Measurements from ENCODE around the gene CSNK1A1.
A peak's percentile ranks its signal among the peaks of the same experiment; 100 is the strongest.
"Not testable (repeated sequence)": the region's sequence is repeated elsewhere in the genome, so short reads cannot be mapped to it uniquely, and the experiment has no call there.

CSNK1A1 gene

GRCh38 chr5:149456597-149457392 lies 94.4 kb downstream of the CSNK1A1 start:
- DNase-seq (ENCODE audit: low spot score) (peak; percentile 45), FAIRE-seq (no peak)

- peak; percentile 91 for FAIRE-seq
- peak; percentile 97 for DNase-seq (ENCODE audit: low spot score)
These were observed 95.3 kb downstream of the CSNK1A1 start for GRCh38 chr5:149455889-149456409.

GRCh38 chr5:149453618-149454415 lies 97.4 kb downstream of the CSNK1A1 start:
- FAIRE-seq (no peak), DNase-seq (ENCODE audit: low spot score) (no peak)

- DNase-seq (ENCODE audit: low spot score) (peak; percentile 96), FAIRE-seq (peak; percentile 71)
These were observed 98.3 kb downstream of the CSNK1A1 start for GRCh38 chr5:149452665-149453617.

GRCh38 chr5:149452007-149452664 lies 99.1 kb downstream of the CSNK1A1 start:
- peak; percentile 99 for DNase-seq (ENCODE audit: low spot score)
- FAIRE-seq = peak; percentile 88

- peak; percentile 33 for DNase-seq (ENCODE audit: low spot score)
- no peak for FAIRE-seq
These were observed 101.0 kb downstream of the CSNK1A1 start for GRCh38 chr5:149450199-149450598.

GRCh38 chr5:149448831-149449714 lies 102.2 kb downstream of the CSNK1A1 start:
- DNase-seq (ENCODE audit: low spot score) = peak; percentile 21
- no peak for FAIRE-seq

- DNase-seq (ENCODE audit: low spot score) (no peak), FAIRE-seq (no peak)
These were observed 102.8 kb downstream of the CSNK1A1 start for GRCh38 chr5:149448431-149448830.

GRCh38 chr5:149447373-149448367 lies 103.6 kb downstream of the CSNK1A1 start:
- no peak for FAIRE-seq
- no peak for DNase-seq (ENCODE audit: low spot score)

GRCh38 chr5:149446794-149447193 lies 104.4 kb downstream of the CSNK1A1 start:
- DNase-seq (ENCODE audit: low spot score); FAIRE-seq: not testable (repeated sequence)

GRCh38 chr5:149445739-149446369 lies 105.4 kb downstream of the CSNK1A1 start:
- peak; percentile 99 for DNase-seq (ENCODE audit: low spot score)

GRCh38 chr5:149445343-149445738 lies 105.9 kb downstream of the CSNK1A1 start:
- DNase-seq (ENCODE audit: low spot score) = no peak
- no peak for FAIRE-seq

More at GRCh38 chr5:149445739-149446369, 105.4 kb downstream of the CSNK1A1 start:
- peak; percentile 92 for FAIRE-seq

GRCh38 chr5:149444430-149444829 lies 106.8 kb downstream of the CSNK1A1 start:
- DNase-seq (ENCODE audit: low spot score); FAIRE-seq: not testable (repeated sequence)

- DNase-seq (ENCODE audit: low spot score) (no peak), FAIRE-seq (no peak)
These were observed 108.0 kb downstream of the CSNK1A1 start for GRCh38 chr5:149443210-149443609.

- FAIRE-seq (no peak), DNase-seq (ENCODE audit: low spot score) (peak; percentile 64)
These were observed 108.6 kb downstream of the CSNK1A1 start for GRCh38 chr5:149442563-149443182.
